HL-60/S4 treated with retinoic acid at 250 ng/mL for 4 days and 3 days (cell line): ENCODE data around the gene APC2.
"Not testable (repeated sequence)": the region's sequence is repeated elsewhere in the genome, so short reads cannot be mapped to it uniquely, and the experiment has no call there.

Experiments
- in situ Hi-C: fragments of 300-500 bp; cut with MboI; formaldehyde crosslinking; loops from 2 replicates; pipeline ENCODE4 v1.7.0; 2022; ENCODE audit warnings: low sequenced_read_pairs

APC2 gene

DNA sequence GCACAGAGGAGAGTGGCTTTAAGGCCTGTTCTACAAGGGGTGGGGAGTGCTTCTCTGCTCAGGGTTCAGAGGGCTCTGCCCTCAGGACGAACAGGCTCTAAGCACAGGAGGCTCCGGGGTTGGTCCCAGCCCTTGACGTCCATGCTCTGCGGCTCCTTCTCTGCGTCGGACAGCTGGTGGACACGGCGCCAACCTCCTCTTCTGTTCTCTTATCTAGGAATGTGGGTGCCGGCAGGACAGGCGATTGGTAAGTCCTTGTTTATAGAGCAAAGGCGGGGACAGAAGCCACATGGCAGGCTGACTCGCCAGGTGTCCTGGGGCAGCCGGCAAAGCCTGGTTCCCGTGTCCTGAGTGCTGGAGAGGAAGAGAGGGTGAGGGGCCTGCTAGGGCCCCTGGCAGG, 20.2 kb upstream of the APC2 start:
- in situ Hi-C loops, result no loop called here

GRCh38 chr19:1430246-1430645, 19.7 kb upstream of the APC2 start:
- in situ Hi-C loops, result no loop called here

DNA sequence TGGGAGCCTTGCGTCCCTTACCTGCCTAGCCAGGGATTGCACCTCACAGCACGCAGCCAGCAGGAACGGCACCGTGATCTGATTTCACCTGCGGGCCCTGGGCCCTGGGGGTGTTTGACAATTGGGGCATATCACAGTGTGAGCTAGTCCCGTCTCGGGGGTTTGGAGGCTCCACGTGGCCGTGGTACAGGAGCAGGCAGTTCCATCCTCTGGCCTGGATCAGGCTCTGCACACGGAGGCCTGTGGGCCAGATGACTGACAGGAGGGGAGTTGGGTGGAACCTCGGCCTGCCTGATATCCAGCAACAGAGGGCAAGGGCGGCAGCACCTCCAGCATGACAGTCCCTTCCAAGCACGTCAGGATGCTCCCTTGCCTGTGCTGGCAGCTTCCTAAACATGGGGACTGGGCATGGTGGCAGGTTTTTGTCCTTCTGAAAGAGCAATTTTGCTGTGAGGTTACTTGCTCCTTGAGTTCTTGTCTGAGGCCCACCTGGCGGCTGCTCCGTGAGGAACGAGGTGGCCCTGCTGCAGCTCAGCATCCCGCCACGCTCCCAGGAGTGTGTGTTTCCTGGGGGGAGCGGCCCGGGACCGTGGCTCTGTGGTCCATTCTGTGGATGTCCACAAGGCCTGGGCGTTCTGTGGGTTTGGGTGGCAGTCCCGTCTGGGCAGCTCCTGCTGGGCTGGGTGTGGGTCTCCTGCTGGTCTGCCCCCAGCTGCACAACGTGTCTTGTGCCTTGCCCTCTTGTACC, 18.0 kb upstream of the APC2 start:
- in situ Hi-C loops, result no loop called here

GRCh38 chr19:1432507-1432887, 17.4 kb upstream of the APC2 start:
- in situ Hi-C loops, result no loop called here

- in situ Hi-C loops, result no loop called here
Measured at GRCh38 chr19:1433119-1434039, 16.5 kb upstream of the APC2 start.

GRCh38 chr19:1434040-1434366, 15.9 kb upstream of the APC2 start:
- in situ Hi-C loops, result no loop called here

DNA sequence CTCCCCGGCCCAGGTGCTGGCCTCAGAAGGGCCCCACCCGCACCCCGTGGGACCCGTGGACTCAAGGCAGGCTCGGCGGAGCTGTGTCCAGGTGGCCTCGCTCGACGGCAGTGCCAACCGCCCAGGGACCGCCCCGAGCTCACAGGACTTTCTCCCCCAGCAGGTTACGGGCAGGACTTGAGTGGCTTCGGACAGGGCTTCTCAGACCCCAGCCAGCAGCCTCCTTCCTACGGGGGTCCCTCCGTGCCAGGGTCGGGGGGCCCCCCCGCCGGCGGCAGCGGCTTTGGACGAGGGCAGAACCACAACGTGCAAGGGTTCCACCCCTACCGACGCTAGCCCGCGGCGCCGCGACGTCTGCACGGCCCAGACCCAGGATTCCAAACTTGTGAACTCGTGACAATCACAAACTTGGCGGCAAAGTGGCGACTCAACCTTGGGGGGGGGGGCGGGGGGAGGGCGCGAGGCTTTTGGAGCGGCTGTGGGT, 15.3 kb upstream of the APC2 start:
- in situ Hi-C loops, result no loop called here

DNA sequence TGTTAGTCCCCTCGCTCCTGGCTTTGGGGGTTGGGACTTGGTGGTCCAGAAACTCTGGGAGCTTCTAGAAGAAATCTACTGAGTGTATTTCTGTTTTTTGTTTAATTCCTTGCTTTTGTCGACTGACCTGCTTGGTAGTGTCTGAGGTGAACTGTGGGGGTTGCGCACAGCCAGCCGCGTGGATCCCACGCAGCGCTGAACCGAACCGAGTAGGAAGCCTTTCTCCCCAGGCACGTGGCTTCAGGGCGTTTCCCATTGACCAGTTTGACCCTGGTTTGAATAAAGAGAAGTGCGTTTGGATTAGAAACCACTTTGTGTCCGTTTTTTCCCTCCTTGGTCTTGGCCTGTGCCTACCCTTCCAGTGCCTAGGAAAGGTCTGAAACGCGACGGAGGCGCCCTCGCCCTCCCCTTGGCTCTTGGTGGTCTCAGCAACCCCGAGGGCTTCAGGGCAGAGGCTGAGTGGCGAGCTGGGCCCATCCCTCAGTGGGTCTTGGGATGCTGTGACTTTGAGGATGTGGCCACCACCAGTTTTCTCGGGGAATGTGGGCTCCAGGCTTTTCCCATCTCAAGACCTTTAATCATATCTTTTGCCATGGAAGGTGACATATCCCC, 14.4 kb upstream of the APC2 start:
- in situ Hi-C loops, result no loop called here

GRCh38 chr19:1437609-1438008, 12.3 kb upstream of the APC2 start:
- in situ Hi-C loops, result no loop called here

GRCh38 chr19:1438035-1438932, 11.6 kb upstream of the APC2 start, which contains the start of gene RPS15:
Gene RPS15, plus strand, starts transcription at chr19:1438396. Its CDS starts 30 bp downstream, at chr19:1438426.
- in situ Hi-C loops, result no loop called here

GRCh38 chr19:1438933-1439354, 11.0 kb upstream of the APC2 start:
- in situ Hi-C loops, result no loop called here

DNA sequence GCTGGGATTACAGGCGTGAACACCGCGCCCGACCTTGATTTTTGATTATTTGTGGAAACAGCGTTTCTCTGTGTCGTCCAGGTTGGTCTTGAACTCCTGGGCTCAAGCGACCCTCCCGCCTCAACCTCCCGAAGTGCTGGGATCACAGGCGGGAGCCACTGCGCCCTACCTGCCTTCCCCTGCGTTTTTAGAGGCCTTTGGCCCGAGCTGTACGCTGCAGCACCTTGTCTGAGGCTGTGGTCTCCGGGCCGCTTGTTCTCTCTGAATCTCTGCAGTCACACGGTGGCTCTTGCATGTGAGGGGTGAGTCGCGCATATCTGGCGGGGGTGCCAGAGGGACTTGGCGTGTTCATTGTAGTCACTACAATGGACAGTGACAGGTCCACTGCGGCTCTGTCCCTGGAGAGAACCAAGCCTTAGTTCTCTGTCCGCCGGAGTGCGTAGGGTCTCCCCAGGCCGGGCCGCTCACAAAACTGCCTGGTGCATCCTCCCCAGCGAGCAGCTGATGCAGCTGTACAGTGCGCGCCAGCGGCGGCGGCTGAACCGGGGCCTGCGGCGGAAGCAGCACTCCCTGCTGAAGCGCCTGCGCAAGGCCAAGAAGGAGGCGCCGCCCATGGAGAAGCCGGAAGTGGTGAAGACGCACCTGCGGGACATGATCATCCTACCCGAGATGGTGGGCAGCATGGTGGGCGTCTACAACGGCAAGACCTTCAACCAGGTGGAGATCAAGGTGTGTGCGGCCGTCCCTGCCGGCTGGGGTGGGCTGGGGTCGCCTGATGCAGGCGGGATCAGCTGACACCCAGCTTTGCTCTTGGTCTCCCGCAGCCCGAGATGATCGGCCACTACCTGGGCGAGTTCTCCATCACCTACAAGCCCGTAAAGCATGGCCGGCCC, 10.2 kb upstream of the APC2 start:
- in situ Hi-C loops, result not testable (repeated sequence)

GRCh38 chr19:1440418-1440801, 9.5 kb upstream of the APC2 start:
- in situ Hi-C loops, result no loop called here

GRCh38 chr19:1441022-1441426, 8.9 kb upstream of the APC2 start:
- in situ Hi-C loops, result no loop called here

- in situ Hi-C loops, result no loop called here
Measured at GRCh38 chr19:1441677-1442438, 8.1 kb upstream of the APC2 start.

GRCh38 chr19:1445185-1445931, 4.6 kb upstream of the APC2 start:
- in situ Hi-C loops, result no loop called here

- in situ Hi-C loops, result no loop called here
Measured at GRCh38 chr19:1445932-1446712, 3.8 kb upstream of the APC2 start.
